RWPE1 (cell line): ENCODE results near the gene SUDS3.

Experiments used
- CTCF ChIA-PET: fragments of 350-600 bp; sonication (Branson Sonifier 250); formaldehyde crosslinking; extraction: SDS; loops from one replicate; lab custom pipeline; 2021; lab: Yijun Ruan, JAX
- POLR2A ChIA-PET: fragments of 400-600 bp; formaldehyde crosslinking; extraction: SDS; loops from one replicate; lab custom pipeline; 2020; ENCODE audit warnings: antibody characterized with exemption; ENCODE audit not compliant: low non-redundant PET; lab: Yijun Ruan, JAX
- DNase-seq: peaks from one replicate; pipeline ENCODE4 v3.0.0; 2012; ENCODE audit warnings: low spot score
- H3K27ac ChIP-seq: fragments of 450-650 bp; 2 replicates; pipeline ENCODE4 v1.5.1; 2017
- TF ChIP-seq, protein P1 (sequence below): fragments of 450-650 bp; conservative IDR thresholded peaks from 2 replicates; pipeline ENCODE4 v1.5.1; 2017; ENCODE audit warnings: low read depth, mild to moderate bottlenecking

The SUDS3 gene

DNA sequence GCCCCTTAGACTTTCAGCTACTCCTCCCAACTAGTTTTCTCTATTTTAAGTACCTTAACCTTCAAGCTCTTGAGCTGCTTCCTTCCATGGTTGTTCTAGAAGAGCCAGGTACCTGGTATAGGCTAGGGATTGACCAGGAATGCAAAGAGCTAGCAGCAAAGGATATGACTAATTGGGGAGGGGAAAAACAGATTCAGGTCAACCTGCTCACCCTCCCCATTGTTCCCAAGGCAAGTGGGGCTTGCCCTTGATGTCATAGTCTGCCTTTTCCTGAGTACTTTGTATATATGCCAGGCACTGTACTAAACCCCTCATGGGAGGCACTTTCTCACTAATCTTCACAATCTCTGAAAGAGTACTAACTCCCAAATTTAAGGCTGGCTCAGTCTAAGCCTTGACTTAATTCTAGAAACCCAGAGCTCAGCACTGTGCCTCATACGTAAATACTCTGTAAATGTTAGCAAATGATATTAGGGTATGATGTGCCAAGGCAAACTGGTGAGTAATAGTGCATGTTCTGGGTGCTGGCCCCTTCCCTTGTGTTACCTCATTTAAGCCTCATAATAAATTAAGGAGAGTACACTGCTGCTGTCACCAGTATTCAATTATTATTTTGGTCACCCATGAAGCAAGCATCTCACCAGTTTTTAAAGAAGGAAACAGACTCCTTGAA lies 42.2 kb downstream of the SUDS3 start:
- POLR2A ChIA-PET = no interaction called here
- H3K27ac ChIP-seq = no peak overlapping the region
- peak; percentile 52 for DNase-seq
- TF ChIP-seq, protein P1, sequence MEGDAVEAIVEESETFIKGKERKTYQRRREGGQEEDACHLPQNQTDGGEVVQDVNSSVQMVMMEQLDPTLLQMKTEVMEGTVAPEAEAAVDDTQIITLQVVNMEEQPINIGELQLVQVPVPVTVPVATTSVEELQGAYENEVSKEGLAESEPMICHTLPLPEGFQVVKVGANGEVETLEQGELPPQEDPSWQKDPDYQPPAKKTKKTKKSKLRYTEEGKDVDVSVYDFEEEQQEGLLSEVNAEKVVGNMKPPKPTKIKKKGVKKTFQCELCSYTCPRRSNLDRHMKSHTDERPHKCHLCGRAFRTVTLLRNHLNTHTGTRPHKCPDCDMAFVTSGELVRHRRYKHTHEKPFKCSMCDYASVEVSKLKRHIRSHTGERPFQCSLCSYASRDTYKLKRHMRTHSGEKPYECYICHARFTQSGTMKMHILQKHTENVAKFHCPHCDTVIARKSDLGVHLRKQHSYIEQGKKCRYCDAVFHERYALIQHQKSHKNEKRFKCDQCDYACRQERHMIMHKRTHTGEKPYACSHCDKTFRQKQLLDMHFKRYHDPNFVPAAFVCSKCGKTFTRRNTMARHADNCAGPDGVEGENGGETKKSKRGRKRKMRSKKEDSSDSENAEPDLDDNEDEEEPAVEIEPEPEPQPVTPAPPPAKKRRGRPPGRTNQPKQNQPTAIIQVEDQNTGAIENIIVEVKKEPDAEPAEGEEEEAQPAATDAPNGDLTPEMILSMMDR = no peak
- CTCF ChIA-PET = no interaction called here

DNA sequence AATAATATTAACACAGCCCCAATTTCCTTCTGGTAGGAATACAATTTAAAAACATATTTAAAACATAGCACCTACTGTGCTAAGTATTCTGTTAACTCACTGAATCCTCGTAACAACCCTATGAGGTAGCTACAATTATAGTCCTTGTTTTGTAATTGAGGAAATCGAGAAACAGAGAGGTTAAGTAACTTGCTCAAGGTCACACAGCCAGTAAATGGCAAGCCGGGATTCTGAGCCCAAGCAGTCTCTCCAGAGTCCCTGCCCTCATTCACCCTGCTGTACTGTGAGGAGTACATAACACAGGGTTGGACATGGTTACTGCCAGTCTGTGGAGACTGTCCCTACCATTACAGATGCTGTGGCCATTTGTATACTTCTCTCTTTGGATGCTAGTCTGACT lies 44.3 kb downstream of the SUDS3 start:
- H3K27ac ChIP-seq = no peak overlapping the region
- no peak for DNase-seq
- ChIA-PET POLR2A (no interaction called here), CTCF (no interaction called here)
- TF ChIP-seq, protein P1 = no peak

DNA sequence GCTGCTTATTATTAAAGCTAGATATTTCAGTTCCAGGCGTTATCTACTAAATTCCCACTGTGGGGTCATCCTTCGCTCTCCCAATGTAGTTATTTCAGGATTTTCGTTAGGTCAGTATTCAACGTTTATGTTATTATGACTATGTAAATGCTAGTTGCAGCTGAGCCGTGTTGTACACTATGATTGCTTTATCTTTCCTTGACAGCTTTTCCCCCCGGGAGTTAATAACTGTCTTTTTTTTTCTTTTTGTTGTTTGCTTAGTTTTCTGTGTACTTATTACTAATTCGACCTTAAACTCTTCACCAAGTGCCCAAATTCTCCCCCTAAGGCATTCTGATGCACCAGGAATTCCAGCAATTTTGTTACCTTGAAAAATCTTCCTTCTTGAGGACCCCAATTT lies 48.5 kb downstream of the SUDS3 start:
- TF ChIP-seq, protein P1 = no peak

DNA sequence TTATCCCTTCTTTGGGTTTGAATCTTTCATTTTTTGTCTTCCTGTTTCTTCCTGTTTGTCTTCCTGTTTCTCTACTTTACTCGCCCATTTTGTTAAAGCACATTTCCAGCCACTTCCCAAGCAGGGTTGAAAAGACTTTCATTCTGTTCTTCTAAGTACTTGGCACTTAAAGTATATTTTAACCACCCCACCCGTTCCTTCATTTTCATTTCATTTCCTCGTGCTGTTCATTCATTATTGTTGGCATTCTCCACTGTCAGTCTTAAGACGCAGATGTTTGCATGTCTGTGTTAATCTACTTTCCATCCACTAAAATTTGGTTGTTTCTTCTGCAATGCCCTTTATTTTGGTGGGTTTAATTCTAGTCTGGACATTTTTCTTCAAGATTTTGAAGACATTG lies 49.0 kb downstream of the SUDS3 start:
- CTCF ChIA-PET = no interaction called here
- no peak for DNase-seq
- TF ChIP-seq, protein P1 = no peak
- POLR2A ChIA-PET = no interaction called here
- no peak overlapping the region for H3K27ac ChIP-seq

More for the DNA sequence above, 48.5 kb downstream of the SUDS3 start:
- ChIA-PET CTCF (no interaction called here), POLR2A (no interaction called here)
- no peak overlapping the region for H3K27ac ChIP-seq
- DNase-seq = no peak

DNA sequence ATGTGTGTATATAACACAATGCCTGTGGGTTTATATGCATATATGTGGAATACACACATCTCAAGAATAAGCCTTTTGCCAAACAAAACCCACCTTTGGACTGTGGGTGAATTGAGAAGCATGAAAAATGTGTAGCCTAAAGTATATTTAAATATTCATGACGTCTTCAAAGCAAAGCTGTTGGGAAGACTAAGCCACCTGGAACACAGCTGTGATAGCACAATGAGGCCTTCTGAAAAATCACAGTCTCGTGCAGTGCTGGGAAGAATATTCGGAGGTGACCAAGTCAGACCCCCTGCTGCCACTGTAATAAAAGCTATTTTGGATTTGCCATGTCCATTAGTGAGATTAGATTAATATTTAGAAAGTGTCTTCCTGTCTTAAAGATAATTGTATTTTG lies 51.5 kb downstream of the SUDS3 start:
- no peak for DNase-seq
- no peak overlapping the region for H3K27ac ChIP-seq
- POLR2A ChIA-PET = no interaction called here
- TF ChIP-seq, protein P1 = no peak
- CTCF ChIA-PET = no interaction called here

DNA sequence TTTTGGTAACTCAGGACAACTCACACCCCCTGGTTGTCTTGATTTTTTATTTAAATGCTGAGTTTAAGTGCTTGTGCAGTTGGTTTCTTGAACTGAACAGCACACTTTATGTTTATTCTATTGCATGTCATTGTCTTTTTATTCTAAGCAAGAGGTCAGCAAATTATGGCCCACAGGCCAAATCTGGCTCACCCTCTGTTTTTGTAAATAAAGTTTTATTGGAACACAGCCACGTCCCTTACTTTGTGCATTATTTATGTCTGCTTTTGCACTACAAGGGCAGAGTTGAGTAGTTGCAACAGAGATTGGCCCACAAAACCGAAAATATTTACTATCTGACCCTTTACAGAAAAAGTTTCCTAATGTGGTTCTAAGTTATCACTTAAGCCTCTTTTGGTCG lies 52.3 kb downstream of the SUDS3 start:
- ChIA-PET CTCF (no interaction called here), POLR2A (no interaction called here)

More for the DNA sequence above, 52.3 kb downstream of the SUDS3 start:
- no peak for DNase-seq
- no peak overlapping the region for H3K27ac ChIP-seq
- TF ChIP-seq, protein P1 = no peak
